Right lobe of liver (tissue), 6 donors: ENCODE data around the gene BAX. TPM values are rescaled to one million over a fixed set of nuclear protein-coding genes. Genes with fewer than 3 reads are reported as not detected.

Source experiments
- ATAC-seq, 4 donors: fragments of 200-7000 bp; cut with Tn5 transposase; one replicate each; pipeline ENCODE4 v1.9.1; 2020; ENCODE audit warnings: mild to moderate bottlenecking in 4 of 4, moderate library complexity in 4 of 4
- DNase-seq, 3 donors: peaks; one replicate each; pipeline ENCODE4 v3.0.0-alpha.2; 2020
- H3K27ac ChIP-seq, 3 donors: fragments of 200-600 bp; one replicate each; pipeline ENCODE4 v1.8.0; 2022
- H3K27me3 ChIP-seq, 2 donors: fragments of 200-600 bp; one replicate each; pipeline ENCODE4 v1.8.0; 2022
- H3K36me3 ChIP-seq, 4 donors: fragments of 200-600 bp; sonication (generic) in 1 of 4; one replicate each; pipeline versions ENCODE4 v1.5.1 to v1.8.0; 2017 to 2022; ENCODE audit warnings: control low read depth in 1 of 4
- H3K4me1 ChIP-seq, 4 donors: fragments of 200-600 bp; sonication (generic) in 1 of 4; one replicate each; pipeline versions ENCODE4 v1.5.1 to v1.8.0; 2017 to 2022; ENCODE audit warnings: control low read depth in 1 of 4
- H3K4me3 ChIP-seq, 3 donors: fragments of 200-600 bp; one replicate each; pipeline ENCODE4 v1.8.0; 2022
- H3K9me3 ChIP-seq, 4 donors: fragments of 200-600 bp; sonication (generic) in 1 of 4; one replicate each; pipeline versions ENCODE4 v1.5.1 to v1.8.0; 2017 to 2022; ENCODE audit warnings: control low read depth in 1 of 4
- POLR2A ChIP-seq: fragments of 450-650 bp; IDR thresholded peaks from one replicate; pipeline ENCODE4 v1.6.1; 2017; ENCODE audit warnings: antibody characterized with exemption, mild to moderate bottlenecking
- WGBS: methylation state at CpG from one replicate; pipeline ENCODE4 v1.1.6; 2018; ENCODE audit warnings: low coverage, low lambda C conversion rate; ENCODE audit not compliant: insufficient coverage; ENCODE audit errors: missing lambda C conversion rate; 5-methylcytosine and 5-hydroxymethylcytosine counted together
- intact Hi-C, 2 donors: fragments of 100-400 bp; cut with DNase I; formaldehyde crosslinking; loops; one replicate each; pipeline versions ENCODE4 v1.11.2 to v1.14.1; 2022
- total RNA-seq, 6 experiments: library from RNA; depleted of rRNA in 2 of 6; stranded (reverse); fragments of >200 nt in 2 of 6; fragmentation: NEBNext Ultra II Directional in 3 of 6; extraction: Animal tissue kit (Norgen Biotek cat#: 25700) in 3 of 6; gene quantifications; one replicate each; pipeline versions ENCODE4 v1.1.0 to v1.2.4, GENCODE V29; 2016 to 2023
- TF ChIP-seq, protein P1 (sequence below), 4 donors: fragments of 200-600 bp in 3 of 4; fragments of 450-650 bp in 1 of 4; IDR thresholded peaks; one replicate each; pipeline versions ENCODE4 v1.5.1 to v1.8.0; 2016 to 2022; ENCODE audit warnings: antibody characterized with exemption in 4 of 4, mild to moderate bottlenecking in 2 of 4
- donor health status: DM: no; HTN: yes; CAD: no.
- donor health status: DM: no; HTN: no; CAD: no.
- donor health status: DM: no; HTN: no; CAD: no.
- donor health status: DM: no; HTN: yes; CAD: no.
- donor health status: DM: no; HTN: yes; CAD: no.

BAX gene
- total RNA-seq, 6 experiments from 2014 or later, result 15.9 to 54.1 (median 30.8) TPM

DNA sequence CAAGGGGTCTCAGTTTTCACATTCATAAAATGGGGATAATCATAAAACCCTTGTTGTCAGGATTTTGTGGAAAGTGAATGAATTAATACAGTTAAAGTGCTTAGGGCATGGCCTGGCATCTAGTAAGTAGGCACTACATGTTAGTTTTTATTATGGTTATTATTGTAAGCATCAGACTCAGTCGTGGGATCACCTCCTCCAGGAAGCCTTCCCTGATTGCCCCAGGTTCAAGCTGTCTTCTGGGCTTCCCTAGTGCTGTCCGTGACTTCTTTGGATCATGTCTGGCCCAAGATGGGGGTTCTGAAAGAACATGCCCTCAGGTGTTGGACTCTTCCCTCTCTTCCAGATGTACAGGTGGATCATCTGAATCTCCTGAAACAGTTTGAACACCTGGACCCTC, 43.9 kb upstream of the BAX start:
- intact Hi-C loops, result no loop called here
- ATAC-seq, result no peak
- Histone ChIP-seq H3K27me3 (no peaks in the 10 kb centered on the region), H3K4me3 (no peak overlapping the region), H3K4me1 (peaks cover 0 to 22% (median 11%) of the 10 kb centered on the region in 4 donors), H3K27ac (no peak overlapping the region), H3K36me3 (peaks cover 6 to 62% (median 41%) of the 10 kb centered on the region in 4 donors), H3K9me3 (no peaks in the 10 kb centered on the region)
- TF ChIP-seq, protein P1, sequence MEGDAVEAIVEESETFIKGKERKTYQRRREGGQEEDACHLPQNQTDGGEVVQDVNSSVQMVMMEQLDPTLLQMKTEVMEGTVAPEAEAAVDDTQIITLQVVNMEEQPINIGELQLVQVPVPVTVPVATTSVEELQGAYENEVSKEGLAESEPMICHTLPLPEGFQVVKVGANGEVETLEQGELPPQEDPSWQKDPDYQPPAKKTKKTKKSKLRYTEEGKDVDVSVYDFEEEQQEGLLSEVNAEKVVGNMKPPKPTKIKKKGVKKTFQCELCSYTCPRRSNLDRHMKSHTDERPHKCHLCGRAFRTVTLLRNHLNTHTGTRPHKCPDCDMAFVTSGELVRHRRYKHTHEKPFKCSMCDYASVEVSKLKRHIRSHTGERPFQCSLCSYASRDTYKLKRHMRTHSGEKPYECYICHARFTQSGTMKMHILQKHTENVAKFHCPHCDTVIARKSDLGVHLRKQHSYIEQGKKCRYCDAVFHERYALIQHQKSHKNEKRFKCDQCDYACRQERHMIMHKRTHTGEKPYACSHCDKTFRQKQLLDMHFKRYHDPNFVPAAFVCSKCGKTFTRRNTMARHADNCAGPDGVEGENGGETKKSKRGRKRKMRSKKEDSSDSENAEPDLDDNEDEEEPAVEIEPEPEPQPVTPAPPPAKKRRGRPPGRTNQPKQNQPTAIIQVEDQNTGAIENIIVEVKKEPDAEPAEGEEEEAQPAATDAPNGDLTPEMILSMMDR (IDR thresholded peaks at IDR 0.05), result no peak
- no peak for TF ChIP-seq POLR2A
- DNase-seq, result no peak
- WGBS, result 80% methylated on average over 1 of the region's 2 CpGs

DNA sequence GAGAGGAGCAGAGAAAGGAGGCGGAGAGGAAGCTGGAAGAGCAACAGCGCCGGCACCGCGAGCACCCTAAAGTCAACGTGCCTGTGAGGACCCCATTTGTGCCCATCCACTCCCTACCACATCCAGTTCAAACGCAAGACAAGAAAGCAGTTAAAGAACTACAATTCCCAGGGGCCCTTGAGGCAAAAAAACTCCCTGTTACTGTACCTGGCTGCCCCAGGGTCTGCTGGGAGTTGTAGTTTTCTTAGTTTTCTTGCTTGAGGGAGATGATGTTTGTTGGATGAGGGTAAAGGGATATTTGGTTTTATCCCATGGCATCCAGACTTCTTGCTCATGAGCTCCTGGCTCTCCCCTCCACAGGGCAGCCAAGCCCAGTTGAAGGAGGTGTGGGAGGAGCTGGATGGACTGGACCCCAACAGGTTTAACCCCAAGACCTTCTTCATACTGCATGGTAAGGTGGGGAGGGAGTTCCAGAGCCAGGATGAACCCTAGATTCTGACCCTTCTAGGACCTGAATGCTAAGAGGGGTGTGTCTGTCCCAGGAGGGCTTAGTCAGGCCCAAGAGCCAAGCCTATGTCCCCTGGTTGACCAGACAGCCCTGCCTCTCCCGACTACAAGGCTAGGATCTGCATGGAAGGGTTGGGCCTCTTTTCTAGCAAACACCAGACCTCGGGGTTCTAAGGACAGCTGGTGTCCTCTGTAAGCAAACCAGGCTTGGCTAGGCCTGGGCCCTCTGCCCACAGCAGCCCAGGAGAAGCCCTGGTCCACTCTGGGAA, 41.4 kb upstream of the BAX start:
- H3K27me3 ChIP-seq, result no peaks in the 10 kb centered on the region
- no peak overlapping the region for H3K4me3 ChIP-seq
- intact Hi-C loops, result no loop called here
- no peaks in the 10 kb centered on the region for H3K9me3 ChIP-seq
- peak in 1 of 4 donors; percentile 28 for ATAC-seq
- H3K27ac ChIP-seq, result no peak overlapping the region
- no peak for TF ChIP-seq POLR2A
- TF ChIP-seq, protein P1 (IDR thresholded peaks at IDR 0.05), result no peak
- WGBS, result 90% methylated on average over 2 of the region's 9 CpGs
- no peak for DNase-seq
- peaks cover 0 to 7% (median 3%) of the 10 kb centered on the region in 4 donors for H3K4me1 ChIP-seq
- H3K36me3 ChIP-seq, result peaks cover 6 to 67% (median 48%) of the 10 kb centered on the region in 4 donors

DNA sequence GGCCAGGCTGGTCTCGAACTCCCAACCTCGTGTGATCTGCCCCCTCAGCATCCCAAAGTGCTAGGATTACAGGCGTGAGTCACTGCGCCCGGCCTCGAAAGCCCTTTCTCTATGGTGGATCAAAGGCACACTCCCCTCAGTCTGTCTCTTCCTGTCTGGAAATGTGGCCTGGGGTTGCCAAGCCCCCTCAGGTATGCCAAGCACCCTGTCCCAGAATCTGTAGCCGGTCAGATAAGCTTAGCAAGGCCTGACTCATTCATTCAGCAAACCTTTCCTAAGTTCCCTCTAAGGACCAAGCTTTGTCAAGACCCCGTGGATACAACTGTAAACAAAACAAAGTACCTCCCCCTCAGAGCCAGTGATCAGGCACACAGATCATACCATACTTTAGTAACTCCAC, 40.5 kb upstream of the BAX start:
- H3K27me3 ChIP-seq, result no peaks in the 10 kb centered on the region
- TF ChIP-seq POLR2A, result no peak
- TF ChIP-seq, protein P1 (IDR thresholded peaks at IDR 0.05), result no peak
- peaks cover 6 to 76% (median 54%) of the 10 kb centered on the region in 4 donors for H3K36me3 ChIP-seq
- intact Hi-C loops, result no loop called here
- ATAC-seq, result no peak
- DNase-seq, result no peak
- H3K4me1 ChIP-seq, result peaks cover 0 to 3% (median under 1%) of the 10 kb centered on the region in 4 donors
- 87% methylated on average over 7 of the region's 8 CpGs for WGBS
- H3K9me3 ChIP-seq, result no peaks in the 10 kb centered on the region
- no peak overlapping the region for H3K27ac ChIP-seq
- H3K4me3 ChIP-seq, result no peak overlapping the region

DNA sequence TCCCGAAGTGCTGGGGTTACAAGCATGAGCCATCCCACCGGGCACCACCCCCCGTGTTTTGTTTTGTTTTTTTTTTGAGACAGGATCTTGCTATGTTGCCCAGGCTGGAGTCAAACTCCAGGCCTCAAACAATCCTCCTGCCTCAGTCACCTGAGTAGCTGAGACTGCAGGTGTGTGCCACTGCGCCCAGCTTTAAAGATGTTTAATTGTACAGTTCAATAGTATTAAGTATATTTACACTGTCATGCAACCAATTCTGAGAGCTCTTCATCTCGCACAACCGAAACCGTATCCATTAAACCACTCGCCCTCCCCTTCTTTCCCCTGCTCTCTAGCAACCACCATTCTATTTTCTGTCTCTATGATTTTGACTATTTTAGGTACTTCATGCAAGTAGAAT, 38.9 kb upstream of the BAX start:
- intact Hi-C loops, result no loop called here
- Histone ChIP-seq H3K27ac (no peak overlapping the region), H3K36me3 (peaks cover 2 to 73% (median 50%) of the 10 kb centered on the region in 4 donors), H3K4me3 (no peak overlapping the region), H3K4me1 (no peaks in the 10 kb centered on the region), H3K27me3 (no peaks in the 10 kb centered on the region), H3K9me3 (no peaks in the 10 kb centered on the region)
- ATAC-seq (no peak), DNase-seq (no peak)
- WGBS, result 77% methylated on average over 8 of the region's 8 CpGs
- TF ChIP-seq POLR2A, result no peak
- TF ChIP-seq, protein P1 (IDR thresholded peaks at IDR 0.05), result no peak
